HG02588 (cell line): Measurements from ENCODE around the gene PCLO.
"Not testable (repeated sequence)": the region's sequence is repeated elsewhere in the genome, so short reads cannot be mapped to it uniquely, and the experiment has no call there.

Source experiments
- ATAC-seq: cut with Tn5 transposase; IDR thresholded peaks from one replicate; pipeline ENCODE4 v1.9.1; 2021; ENCODE audit warnings: mild to moderate bottlenecking, moderate library complexity; ENCODE audit not compliant: unreplicated experiment

The PCLO gene

GRCh38 chr7:82965088-82966036 lies 197.3 kb downstream of the PCLO start:
- ATAC-seq, result no peak

- ATAC-seq, result no peak
Observed at GRCh38 chr7:82964150-82964882, 198.4 kb downstream of the PCLO start.

DNA sequence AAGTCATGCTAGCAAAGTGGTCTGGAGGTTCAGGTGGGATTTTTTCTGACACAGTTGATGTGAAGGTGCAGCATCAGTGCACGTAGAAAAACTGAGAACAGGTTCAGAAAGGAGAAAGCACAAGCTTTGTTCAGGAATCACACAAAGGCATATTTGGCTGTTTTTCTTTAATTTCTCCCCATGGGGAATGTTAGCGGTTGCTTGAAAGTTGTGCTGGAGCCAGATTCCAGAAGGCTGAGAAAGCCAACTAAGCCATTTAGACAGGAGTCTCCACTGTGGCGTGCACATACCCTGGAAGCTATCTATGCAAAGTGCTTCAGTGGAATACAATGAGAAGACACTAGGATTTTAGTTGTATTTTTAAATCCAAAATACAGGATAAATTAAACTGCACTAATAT lies 201.4 kb downstream of the PCLO start:
- no peak for ATAC-seq

DNA sequence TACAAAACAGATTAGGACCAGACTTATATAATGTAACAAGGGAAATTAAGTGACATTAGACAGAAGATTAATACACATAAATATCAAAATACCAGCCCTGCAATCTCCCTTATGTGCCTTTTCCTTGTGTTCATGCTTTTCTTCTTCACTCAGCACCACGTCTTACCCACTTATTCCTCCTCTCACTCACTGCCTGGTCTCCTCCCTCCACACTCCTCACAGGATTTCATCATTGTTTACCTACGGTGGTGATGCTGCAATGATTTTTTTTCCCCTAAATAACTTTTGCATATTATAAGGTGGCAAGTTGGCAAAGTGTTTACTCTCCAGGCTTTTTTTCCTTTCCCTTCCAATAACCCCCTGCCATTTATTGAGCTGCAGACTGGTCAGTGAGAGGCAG lies 203.2 kb downstream of the PCLO start:
- ATAC-seq, result no peak

DNA sequence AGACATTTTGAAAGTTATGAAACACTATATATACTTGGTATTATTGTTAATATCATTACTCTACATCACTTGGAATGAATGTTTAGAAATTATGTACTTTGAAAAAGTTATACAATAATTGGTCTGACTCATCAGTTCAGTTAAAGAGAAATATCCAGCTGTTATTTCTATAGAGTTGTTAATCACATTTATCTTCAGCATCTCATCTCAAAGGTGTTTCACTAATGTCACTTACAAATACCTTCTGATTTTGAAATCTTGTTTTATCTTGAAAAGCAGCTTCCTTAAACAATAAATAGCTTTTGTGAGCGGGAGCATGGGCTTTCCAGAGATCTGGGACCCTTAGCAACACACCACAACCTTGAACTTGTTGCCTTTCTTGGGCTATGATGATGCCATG lies 205.2 kb downstream of the PCLO start:
- no peak for ATAC-seq

GRCh38 chr7:82953324-82954027 lies 209.2 kb downstream of the PCLO start:
- ATAC-seq, result no peak

DNA sequence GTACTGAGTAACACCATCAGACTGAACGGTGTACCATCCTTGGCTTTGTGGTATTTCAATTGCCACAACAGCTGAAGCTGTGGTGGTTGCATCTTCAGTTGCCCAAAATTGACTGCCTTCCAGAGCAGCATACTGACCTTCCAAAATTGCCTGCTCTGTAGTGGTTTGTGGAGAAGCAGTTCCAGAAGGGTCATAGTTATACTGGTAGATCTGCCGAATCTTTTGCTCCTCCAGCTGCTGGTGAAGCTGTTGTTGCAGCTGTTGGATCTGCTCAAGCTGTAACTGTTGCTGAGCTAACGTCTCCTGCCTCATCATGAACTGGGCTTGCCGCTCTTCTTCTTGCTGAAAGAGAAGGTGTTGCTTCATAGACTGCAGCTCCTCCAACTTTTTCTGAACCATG lies 212.2 kb downstream of the PCLO start:
- no peak for ATAC-seq

DNA sequence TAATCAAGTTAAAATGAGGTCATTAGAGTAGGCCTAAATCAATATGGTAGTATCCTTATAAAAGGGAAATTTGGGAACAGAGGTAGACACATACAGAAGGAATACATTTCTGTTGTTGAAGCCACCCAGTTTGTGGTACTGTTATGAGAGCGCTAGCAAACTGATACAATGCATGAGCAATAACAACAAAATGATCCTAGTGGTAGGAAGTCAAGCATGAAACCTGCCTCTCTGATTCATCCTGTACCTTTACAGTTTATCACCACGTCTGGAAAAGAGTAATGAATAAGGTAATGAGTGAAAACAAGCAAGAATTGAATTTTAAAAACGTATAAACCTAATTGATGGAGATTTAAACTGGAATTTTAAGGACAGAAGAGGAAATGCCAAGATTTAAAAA lies 217.2 kb downstream of the PCLO start:
- ATAC-seq, result no peak

DNA sequence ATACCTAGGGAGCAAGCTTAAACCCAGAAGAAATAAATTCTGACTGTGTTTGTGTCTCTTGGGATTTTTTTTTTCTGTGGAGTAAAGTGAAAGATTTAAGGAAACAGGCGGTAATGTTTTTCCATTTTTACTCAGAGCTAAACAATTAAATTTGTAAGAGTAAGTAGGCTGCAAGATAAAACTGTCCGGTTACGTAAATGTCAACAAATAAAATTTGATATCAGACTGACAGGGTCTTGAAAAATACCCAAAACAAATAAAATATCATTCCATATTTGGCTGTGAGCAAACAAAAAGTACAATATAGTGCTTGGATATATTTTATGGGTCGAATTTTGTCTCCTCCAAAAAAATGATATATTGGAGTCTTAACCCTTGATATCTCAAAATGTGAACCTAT lies 217.6 kb downstream of the PCLO start:
- no peak for ATAC-seq

DNA sequence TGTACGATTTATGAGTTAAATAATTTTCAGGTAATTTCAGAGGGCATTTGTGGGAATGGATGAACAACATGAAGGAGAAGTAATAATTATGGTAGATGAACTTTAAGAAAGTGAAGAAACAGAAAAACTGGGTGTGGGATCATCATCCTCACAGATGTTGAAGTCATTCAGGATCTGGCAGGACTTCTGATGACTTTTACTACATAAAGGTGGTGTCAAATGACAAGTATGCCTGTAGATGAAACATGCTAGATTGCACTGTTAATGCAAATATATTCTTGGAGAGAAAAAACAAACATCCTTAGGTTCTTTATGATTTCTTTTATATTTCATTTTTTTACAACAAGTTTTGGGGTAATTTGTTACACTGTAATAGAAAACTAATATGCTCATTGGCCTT lies 230.2 kb downstream of the PCLO start:
- no peak for ATAC-seq

DNA sequence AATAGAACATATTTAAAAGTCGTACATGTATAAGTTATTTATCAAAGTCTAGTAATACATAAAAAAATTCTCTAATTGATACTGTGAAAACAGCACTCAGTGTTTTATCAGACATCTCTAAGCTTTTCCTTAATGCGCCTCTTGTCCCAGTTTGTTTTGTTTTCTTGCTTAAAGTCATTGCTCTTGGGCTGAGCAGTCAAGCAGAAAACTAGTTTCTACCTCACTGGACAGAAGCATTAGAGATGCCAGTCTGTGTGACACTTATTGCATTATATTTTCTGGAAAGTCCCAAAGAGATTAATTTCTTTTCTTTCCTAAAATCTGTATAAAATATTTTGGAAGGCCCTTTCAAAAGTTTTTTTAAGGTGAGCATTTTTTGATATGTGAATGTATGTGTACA lies 236.2 kb downstream of the PCLO start:
- no peak for ATAC-seq

DNA sequence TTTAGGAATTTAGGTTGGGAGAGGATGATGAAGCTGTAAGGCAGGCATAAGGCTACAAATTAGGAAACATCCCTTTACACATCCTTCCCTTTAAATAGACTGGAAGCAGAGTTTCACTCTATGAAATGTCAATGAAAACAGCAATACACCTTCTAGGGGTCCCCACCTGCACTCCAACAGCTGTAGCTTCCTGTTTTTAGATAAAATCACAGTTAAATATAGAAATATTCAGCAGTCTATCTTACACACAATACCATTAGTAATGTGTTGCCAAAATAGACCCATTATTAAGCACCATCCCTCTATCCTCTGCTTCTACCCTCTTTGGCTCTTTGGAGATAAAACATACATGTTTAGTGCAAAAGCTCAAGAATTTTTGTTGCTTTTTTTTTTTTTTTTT lies 237.4 kb downstream of the PCLO start:
- no peak for ATAC-seq

- ATAC-seq, result no peak
Observed at GRCh38 chr7:82906502-82906901, 256.2 kb downstream of the PCLO start.

DNA sequence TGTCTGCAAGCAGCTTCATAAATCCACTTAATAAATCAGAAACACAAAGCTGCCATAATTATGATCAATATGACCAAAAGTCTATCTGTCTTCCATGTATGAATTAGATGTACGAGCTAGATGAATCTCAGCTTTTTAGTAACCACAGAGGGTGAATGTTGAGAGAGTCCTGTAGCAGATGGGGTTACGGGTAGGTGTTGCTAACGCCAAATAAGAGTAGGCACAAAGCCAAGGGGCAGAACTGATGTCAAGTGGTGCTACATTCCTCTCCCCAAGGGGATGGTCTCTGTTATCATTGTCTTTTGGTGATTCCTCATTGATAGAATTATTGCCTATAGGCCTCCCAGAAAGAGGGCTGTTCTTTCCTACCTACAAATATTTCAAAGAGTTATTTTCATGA lies 257.8 kb downstream of the PCLO start:
- ATAC-seq, result no peak

GRCh38 chr7:82901098-82901497 lies 261.6 kb downstream of the PCLO start:
- ATAC-seq, result not testable (repeated sequence)

GRCh38 chr7:82897500-82897899 lies 265.2 kb downstream of the PCLO start:
- no peak for ATAC-seq

DNA sequence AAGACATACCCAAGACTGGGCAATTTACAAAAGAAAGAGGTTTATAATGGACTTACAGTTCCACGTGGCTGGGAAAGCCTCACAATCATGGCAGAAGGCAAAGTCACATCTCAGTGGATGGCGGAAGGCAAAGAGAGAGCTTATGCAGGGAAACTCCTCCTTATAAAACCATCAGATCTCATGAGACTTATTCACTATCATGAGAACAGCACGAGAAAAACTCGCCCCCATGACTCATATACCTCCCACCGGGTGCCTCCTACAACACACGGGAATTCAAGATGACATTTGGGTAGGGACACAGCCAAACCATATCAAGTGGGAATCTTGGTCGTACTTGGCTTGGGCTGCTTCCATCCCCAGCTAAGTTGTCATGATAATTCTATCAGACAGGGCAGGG lies 268.3 kb downstream of the PCLO start:
- ATAC-seq, result not testable (repeated sequence)

GRCh38 chr7:82886324-82886723 lies 276.4 kb downstream of the PCLO start:
- ATAC-seq, result no peak

DNA sequence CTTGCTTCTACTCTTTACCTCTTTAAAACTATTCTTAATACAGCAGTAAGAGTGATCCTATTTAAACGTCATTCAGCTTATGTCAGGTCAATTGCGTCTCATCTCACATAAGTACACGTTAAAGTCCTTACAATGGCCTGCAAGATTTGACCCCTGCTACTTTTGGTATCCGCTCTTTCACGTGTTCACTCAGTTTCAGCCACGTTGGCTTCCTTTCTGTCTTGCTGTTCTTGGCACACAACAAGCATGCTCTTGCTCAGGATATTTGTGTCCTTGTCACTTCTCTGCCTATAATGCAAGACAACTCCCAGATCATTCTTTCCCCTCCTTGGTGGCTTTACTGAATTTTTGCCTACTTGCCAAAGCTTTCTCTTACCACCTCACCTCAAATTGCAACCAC lies 296.8 kb downstream of the PCLO start:
- no peak for ATAC-seq

GRCh38 chr7:82859106-82859850 lies 303.4 kb downstream of the PCLO start:
- no peak for ATAC-seq

DNA sequence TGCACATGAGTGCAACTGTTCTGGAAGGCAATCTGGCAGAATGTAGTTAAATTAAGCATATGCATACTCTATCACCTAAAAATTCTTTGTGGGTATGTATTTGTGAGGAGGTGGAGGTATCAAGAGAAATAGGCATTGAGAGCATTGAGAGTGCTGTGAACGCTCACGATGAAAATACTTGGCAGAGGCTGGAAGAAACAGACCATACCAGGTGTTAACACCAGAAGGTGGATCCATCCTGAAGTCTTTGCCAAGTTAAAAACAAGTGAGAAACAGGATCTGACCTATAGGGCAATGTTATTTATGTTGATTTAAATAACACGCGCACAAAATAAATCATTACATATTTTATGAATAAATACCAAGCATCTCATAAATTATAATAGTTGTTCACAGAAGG lies 311.6 kb downstream of the PCLO start:
- ATAC-seq, result no peak
